ENCODE measurements around the gene RNF17.

DNA sequence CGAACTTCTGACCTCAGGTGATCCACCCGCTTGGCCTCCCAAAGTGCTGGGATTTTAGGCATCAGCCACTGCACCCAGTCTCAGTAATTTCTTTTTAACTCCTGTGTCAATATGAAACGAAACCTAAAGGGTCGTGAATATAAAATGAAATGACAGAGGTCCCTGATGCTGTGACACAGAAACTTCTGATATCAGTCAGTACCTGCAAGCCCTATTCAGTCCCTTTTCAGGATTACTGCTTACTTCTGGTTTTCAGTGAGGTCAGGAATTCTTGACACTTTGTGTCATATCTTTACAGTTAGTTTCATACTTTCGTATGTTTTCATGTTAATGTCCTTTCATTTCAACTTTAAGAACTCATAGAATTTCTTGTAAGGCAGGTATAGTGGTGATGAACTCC is 58.7 kb downstream of the RNF17 start:
- TF ChIP-seq, protein P1, sequence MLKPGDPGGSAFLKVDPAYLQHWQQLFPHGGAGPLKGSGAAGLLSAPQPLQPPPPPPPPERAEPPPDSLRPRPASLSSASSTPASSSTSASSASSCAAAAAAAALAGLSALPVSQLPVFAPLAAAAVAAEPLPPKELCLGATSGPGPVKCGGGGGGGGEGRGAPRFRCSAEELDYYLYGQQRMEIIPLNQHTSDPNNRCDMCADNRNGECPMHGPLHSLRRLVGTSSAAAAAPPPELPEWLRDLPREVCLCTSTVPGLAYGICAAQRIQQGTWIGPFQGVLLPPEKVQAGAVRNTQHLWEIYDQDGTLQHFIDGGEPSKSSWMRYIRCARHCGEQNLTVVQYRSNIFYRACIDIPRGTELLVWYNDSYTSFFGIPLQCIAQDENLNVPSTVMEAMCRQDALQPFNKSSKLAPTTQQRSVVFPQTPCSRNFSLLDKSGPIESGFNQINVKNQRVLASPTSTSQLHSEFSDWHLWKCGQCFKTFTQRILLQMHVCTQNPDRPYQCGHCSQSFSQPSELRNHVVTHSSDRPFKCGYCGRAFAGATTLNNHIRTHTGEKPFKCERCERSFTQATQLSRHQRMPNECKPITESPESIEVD (tag by site-specific recombination; IDR thresholded peaks at IDR 0.05), result no peak
- TF ChIP-seq, protein P2, sequence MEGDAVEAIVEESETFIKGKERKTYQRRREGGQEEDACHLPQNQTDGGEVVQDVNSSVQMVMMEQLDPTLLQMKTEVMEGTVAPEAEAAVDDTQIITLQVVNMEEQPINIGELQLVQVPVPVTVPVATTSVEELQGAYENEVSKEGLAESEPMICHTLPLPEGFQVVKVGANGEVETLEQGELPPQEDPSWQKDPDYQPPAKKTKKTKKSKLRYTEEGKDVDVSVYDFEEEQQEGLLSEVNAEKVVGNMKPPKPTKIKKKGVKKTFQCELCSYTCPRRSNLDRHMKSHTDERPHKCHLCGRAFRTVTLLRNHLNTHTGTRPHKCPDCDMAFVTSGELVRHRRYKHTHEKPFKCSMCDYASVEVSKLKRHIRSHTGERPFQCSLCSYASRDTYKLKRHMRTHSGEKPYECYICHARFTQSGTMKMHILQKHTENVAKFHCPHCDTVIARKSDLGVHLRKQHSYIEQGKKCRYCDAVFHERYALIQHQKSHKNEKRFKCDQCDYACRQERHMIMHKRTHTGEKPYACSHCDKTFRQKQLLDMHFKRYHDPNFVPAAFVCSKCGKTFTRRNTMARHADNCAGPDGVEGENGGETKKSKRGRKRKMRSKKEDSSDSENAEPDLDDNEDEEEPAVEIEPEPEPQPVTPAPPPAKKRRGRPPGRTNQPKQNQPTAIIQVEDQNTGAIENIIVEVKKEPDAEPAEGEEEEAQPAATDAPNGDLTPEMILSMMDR (tag by site-specific recombination; IDR thresholded peaks at IDR 0.05), result no peak
- TF ChIP-seq ZNF138 (tag by site-specific recombination; IDR thresholded peaks at IDR 0.05; ENCODE audit: borderline replicate concordance) (no peak), ZNF266 (tag by site-specific recombination; IDR thresholded peaks at IDR 0.05; ENCODE audit: low read depth) (no peak), ZNF302 (tag by site-specific recombination; IDR thresholded peaks at IDR 0.05; ENCODE audit: low read depth) (no peak), ZNF629 (tag by site-specific recombination; IDR thresholded peaks at IDR 0.05) (no peak)
- TF ChIP-seq, protein P3, sequence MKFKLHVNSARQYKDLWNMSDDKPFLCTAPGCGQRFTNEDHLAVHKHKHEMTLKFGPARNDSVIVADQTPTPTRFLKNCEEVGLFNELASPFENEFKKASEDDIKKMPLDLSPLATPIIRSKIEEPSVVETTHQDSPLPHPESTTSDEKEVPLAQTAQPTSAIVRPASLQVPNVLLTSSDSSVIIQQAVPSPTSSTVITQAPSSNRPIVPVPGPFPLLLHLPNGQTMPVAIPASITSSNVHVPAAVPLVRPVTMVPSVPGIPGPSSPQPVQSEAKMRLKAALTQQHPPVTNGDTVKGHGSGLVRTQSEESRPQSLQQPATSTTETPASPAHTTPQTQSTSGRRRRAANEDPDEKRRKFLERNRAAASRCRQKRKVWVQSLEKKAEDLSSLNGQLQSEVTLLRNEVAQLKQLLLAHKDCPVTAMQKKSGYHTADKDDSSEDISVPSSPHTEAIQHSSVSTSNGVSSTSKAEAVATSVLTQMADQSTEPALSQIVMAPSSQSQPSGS (tag by site-specific recombination; IDR thresholded peaks at IDR 0.05; ENCODE audit: low read depth), result no peak
